ENCODE data around the gene TACC2.

DNA sequence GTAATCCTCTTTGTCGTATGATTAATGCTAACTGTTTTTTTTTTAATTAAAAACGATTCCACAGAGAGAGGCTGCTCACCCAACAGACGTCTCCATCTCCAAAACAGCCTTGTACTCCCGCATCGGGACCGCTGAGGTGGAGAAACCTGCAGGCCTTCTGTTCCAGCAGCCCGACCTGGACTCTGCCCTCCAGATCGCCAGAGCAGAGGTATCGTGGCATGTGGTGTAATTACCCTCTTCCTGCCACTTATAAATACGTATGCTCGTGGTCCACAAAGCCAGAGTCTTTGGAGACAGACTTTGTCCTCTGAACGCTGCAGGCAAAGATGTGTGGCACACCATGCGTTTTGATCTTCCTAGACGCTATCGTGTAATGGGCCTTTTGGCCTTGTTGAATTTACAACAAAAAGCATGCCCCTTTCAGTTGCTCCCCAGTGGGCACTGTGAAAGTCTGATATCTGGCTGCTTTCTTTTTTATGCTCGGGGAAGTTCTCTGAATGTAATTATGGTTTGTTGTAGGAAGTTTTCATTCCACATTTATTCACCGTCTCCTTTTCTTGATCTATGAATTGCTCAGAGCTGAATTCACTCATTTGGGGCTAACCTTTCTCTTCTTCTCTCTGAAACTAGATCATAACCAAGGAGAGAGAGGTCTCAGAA, 248.5 kb downstream of the TACC2 start:
- TF ChIP-seq EP300 (IDR thresholded peaks at IDR 0.05) = no peak
- TF ChIP-seq CTCF (IDR thresholded peaks at IDR 0.05) = no peak

Data from gastroesophageal sphincter (tissue), 3 donors.